Activated T-cell treated with anti-CD3 and anti-CD28 coated beads, Interleukin-2, amount 50 U/mL, for 1 hour (primary cell): Measurements from ENCODE around the gene KIFBP.
"Not testable (repeated sequence)": the region's sequence is repeated elsewhere in the genome, so short reads cannot be mapped to it uniquely, and the experiment has no call there.

Source experiments
- DNase-seq: peaks from one replicate; pipeline ENCODE4 v3.0.0-alpha.2; 2020

KIFBP gene

DNA sequence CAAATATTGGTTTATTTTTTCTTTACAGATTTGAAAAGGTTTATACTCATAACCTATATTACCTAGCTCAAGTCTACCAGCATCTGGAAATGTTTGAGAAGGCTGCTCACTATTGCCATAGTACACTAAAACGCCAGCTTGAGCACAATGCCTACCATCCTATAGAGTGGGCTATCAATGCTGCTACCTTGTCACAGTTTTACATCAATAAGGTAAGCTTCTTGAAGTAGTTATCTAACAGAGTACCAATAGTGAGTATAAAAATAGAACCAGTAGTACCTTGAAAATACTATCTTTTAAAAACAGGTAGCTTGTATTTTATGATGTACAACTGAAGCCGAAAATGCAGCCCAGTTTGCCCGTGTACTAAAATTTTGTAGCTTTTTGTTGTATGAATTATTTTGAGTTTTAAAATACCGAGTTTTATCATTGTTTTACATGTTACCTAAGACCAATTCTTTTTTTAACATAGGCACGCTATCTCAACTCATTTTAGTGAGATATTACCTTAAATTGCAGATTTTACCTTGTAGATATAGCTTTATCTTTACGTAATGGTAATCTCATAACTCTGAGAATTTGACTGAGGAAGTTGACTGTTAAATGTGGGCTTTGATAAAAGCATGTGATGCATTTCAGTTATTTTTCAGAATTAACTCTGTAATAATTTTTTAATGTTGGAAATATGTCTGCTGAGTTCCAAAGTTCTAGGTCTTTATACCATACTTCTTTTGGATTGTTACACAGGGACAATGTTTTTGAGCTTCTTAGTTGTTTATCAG is 17.3 kb downstream of the KIFBP start:
- DNase-seq, result no peak

DNA sequence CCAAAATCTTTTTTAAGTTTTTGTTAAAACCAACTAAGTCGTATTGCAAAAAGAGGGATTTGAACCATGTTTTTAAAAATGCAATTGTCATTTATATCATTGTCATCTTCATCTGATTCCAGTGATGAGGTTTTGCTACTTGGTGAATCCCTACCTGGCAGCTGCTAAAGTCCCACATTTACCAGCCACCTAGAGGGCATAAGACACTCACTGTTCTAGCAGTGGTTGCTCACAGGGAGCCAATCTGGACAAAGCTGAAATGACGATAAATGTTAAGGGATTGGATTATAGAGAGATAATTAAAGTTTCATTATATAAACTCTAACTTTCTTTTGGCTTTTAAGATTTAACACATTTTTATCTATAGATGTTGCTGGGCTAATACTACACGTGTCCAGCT is 18.7 kb downstream of the KIFBP start:
- DNase-seq, result no peak

GRCh38 chr10:69009360-69009759 is 20.8 kb downstream of the KIFBP start:
- DNase-seq, result no peak

DNA sequence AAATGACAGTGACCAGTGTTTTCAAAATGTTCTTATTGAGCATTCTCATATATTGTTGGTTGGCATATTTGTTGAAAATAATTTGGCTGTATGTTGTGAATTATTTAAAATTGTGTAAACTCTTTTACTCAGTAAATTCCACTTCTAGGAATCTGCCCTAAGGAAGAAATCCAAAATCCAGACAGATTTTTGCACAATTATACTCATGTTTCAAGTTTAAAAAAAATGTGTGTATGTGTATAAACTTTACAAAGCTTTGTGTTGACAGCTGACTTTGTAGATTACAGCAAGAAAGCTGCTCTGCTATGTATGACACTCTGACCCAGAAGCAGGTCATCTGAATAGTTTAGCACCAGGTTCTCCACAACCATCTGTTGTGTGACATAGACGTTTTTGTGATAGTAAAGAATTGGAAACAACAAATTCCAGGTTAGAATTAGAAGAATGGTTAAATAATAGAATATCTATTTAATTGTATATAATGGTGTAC is 21.6 kb downstream of the KIFBP start:
- no peak for DNase-seq

DNA sequence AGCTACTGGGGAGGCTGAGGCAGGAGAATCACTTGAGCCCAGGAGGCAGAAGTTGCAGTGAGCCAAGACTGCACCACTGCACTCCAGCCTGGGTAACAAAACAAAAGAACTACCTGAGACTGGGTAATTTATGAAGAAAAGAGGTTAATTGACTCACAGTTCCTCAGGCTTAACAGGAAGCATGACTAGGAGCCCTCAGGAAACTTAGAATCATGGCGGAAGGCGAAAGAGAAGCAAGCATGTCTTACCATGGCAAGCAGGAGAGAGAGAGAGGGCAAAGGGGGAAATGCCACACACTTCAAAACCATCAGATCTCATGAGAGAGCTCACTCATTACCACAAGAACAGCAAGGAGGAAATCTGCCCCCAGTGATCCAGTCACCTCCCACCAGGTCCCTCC is 24.2 kb downstream of the KIFBP start:
- not testable (repeated sequence) for DNase-seq

- no peak for DNase-seq
These were observed 25.6 kb downstream of the KIFBP start for GRCh38 chr10:69014171-69014570.

GRCh38 chr10:69018613-69019012 is 30.0 kb downstream of the KIFBP start:
- DNase-seq, result no peak

DNA sequence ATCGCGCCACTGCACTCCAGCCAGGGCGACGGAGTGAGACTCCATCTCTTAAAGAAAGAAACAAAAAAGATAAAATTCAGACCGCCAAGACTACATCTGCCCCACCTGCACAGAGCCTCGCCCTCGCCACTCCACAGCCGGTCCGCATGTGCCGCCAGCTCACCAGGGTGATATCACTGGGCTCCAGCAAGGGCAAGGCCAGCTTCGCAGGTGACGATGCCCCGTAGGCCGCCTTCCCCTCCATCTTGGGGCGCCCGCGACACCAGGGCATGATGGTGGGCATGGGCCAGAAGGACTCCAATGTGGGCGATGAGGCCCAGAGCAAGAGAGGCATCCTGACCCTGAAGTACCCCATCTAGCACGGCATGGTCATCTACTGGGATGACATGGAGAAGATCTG is 34.0 kb downstream of the KIFBP start:
- no peak for DNase-seq

- DNase-seq, result no peak
These were observed 36.8 kb downstream of the KIFBP start for GRCh38 chr10:69025370-69025896.

GRCh38 chr10:69033256-69033655 is 44.7 kb downstream of the KIFBP start:
- DNase-seq, result no peak

GRCh38 chr10:69037489-69037888 is 48.9 kb downstream of the KIFBP start:
- DNase-seq, result no peak

- not testable (repeated sequence) for DNase-seq
These were observed 52.3 kb downstream of the KIFBP start for GRCh38 chr10:69040904-69041303.

DNA sequence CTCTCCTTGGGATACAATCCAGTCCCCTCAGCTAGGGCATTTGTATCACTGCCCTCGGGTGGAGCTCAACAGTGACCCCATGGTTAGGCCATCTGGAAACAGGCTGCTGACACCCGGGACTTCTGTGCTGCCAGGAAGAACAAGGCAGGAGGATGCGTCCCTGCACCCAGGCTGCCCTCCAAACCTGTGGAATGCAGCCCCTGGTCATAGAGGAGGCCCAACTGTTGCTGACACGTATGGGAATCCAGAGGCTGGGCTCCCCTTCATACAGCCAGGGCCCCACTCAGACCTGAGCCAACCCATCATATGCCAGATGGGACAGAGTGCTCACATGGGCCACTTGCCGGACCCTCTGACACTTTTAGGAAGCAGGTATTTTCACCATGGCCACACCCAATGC is 53.8 kb downstream of the KIFBP start:
- no peak for DNase-seq

GRCh38 chr10:69042838-69043237 is 54.2 kb downstream of the KIFBP start:
- DNase-seq, result no peak

DNA sequence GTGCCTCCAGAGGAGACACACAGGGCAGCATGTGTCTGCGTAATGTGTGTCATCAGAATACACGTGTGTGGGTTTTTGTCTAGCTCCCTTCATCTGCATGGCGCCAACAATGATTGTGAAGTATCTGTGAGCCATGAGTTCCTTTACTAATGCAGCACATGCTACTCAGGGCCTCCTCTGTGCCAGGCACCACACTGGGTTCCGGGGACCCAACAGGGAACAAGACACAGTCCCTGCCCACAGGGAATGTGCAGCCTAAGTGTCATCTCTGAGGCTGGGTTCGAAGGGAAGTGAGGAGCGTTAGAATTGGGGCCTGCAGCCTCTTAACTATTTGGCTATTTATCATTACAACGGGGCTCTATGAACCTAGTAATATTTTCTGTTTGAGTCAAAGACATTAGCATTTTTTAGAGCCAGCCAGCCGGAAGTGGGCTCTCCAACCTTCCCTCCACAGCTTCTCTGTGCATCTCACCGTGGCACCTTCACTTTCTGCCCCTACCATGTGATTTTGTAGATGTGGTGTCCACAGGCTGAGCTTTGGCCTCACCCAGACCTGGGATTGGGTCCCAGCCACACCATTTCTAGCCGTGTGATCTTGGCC is 55.4 kb downstream of the KIFBP start:
- peak; percentile 35 for DNase-seq

DNA sequence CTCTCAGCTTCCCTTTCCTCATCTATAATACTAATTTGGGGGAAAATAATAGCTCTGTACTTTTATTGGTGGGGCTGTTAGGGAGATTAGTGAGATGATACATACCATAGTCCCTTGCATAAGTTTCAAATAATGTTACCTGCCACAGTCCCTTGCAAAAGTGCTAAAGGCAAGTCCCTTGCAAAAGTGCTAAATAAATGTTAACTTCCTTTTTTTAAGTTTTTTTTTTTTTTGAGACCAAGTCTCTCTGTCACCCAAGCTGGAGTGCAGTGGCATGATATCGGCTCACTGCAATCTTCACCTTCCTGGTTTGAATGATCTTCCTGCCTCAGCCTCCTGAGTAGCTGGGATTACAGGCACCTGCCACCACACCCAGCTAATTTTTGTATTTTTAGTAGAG is 55.9 kb downstream of the KIFBP start:
- no peak for DNase-seq

DNA sequence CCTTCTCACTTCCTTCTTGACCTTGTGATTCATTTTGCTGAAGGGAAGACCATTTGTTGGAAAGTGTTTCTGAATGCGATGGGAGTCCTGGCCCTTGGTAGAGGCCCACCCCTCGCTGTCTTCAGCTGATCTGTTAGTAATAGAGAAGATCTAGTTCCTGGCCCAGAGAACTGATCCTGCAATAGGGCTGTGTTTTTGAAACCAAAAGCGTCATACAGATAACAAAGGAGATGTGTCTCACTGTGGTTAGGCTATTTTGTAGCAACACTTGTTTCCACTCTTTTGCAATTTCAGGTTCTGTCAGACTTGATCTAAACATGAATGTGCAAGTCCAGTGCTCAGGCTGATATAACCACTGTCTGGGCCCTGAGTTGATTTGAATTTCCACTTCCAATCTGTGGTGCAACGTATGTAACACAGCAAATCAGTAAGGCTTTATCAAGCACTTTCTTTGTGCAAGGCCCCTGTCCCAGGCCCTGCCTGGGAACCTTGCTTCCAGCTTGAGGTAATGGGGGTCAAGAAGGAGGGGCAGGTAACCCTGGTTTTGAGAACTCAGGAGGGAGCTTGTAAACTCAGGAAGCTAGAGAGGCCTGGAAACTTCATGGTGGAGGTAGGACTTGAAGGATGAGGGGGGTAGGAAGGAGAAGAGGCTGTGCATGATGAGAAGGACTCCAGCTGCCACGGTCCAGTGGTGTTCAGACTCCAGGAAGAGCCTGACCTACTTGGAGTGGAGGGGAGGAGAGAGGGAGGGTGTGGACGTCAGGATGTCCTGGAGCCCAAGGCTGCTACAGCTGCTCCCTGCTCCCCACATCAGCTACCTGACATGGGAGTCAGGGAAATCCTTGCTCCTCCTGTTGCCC is 57.1 kb downstream of the KIFBP start:
- DNase-seq, result peak; percentile 35

- no peak for DNase-seq
These were observed 58.7 kb downstream of the KIFBP start for GRCh38 chr10:69047111-69047832.

- DNase-seq, result no peak
These were observed 59.5 kb downstream of the KIFBP start for GRCh38 chr10:69048103-69048502.

DNA sequence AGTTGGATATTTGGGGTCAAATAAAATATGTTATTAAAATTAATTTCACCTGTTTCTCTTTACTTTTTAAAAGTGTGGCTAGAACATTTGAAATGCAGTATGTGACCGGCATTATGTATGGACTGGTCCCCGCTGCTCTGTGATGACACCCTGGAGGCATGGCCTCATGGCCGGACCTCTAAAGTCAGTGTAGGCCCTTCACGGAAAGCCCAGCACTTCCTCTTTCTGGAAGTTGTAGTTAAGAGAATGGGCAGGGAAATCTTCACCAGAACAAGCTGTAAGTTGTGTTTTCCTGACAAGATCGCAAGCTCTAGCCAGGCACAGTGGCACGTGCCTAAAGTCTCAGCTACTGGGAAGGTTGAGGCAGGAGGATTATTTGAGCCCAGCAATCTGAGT is 61.0 kb downstream of the KIFBP start:
- no peak for DNase-seq

GRCh38 chr10:69051303-69051702 is 62.7 kb downstream of the KIFBP start:
- no peak for DNase-seq

- no peak for DNase-seq
These were observed 63.3 kb downstream of the KIFBP start for GRCh38 chr10:69051710-69052487.
